22Rv1 (cell line): ENCODE results near the gene ZFYVE19.

Experiments
- ZFX ChIP-seq: fragments of 450-650 bp; IDR thresholded peaks from 2 replicates; pipeline ENCODE4 v1.6.1; 2017; ENCODE audit warnings: antibody characterized with exemption, borderline replicate concordance
- TF ChIP-seq, protein P1 (sequence below): fragments of 450-650 bp; IDR thresholded peaks from 2 replicates; pipeline ENCODE4 v1.5.1; 2017; ENCODE audit warnings: mild to moderate bottlenecking

DNA sequence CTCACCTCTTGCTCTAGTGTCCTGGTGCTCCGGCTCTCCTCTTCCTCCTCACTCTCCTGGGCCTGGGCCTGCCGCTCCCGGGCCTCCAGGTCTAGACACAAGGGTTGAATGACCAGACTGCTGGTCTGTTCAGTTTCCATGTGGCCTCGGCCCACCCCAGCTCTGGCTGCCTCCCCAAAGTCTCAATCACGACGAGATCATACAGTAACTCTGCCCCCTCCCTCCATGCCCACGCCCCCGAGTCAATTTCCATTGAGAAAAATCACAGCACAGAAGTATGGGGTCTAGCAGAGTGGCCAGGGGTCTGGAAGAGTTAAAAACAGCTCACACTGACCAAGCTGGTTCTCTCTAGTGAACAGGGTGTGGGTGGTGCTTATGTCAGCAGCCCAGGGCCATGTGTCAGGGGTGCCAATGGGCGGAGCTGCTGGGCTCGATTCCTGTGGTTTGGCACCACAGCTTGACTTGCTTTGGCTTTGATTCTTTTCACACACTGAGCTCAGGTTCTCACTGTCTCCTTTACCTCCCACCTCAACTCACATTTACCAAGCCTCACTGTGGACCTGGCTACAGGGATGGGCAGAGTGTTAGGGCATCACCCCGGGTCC is 30.2 kb upstream of the ZFYVE19 start:
- TF ChIP-seq, protein P1, sequence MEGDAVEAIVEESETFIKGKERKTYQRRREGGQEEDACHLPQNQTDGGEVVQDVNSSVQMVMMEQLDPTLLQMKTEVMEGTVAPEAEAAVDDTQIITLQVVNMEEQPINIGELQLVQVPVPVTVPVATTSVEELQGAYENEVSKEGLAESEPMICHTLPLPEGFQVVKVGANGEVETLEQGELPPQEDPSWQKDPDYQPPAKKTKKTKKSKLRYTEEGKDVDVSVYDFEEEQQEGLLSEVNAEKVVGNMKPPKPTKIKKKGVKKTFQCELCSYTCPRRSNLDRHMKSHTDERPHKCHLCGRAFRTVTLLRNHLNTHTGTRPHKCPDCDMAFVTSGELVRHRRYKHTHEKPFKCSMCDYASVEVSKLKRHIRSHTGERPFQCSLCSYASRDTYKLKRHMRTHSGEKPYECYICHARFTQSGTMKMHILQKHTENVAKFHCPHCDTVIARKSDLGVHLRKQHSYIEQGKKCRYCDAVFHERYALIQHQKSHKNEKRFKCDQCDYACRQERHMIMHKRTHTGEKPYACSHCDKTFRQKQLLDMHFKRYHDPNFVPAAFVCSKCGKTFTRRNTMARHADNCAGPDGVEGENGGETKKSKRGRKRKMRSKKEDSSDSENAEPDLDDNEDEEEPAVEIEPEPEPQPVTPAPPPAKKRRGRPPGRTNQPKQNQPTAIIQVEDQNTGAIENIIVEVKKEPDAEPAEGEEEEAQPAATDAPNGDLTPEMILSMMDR: no peak
- TF ChIP-seq ZFX: no peak
